Epithelial cell of esophagus (primary cell): ENCODE measurements around the gene CCDC81.

Experiments
- DNase-seq: peaks from one replicate; pipeline ENCODE4 v3.0.0; 2010; ENCODE audit warnings: low read depth
- H3K4me3 ChIP-seq: 2 replicates; pipeline ENCODE4 v1.5.1; 2011; ENCODE audit warnings: mild to moderate bottlenecking, low read length, control low read depth
- CTCF ChIP-seq: IDR thresholded peaks from 2 replicates; pipeline ENCODE4 v1.5.1; 2011; ENCODE audit warnings: low read depth, mild to moderate bottlenecking, low read length, control low read depth, inconsistent platforms; ENCODE audit not compliant: insufficient read depth; ENCODE audit errors: missing control alignments

Gene CCDC81

GRCh38 chr11:86435711-86436110 lies 61.0 kb downstream of the CCDC81 start:
- no peak overlapping the region for H3K4me3 ChIP-seq
- no peak for TF ChIP-seq CTCF
- no peak for DNase-seq

- peak; percentile 55 for DNase-seq
- no peak for TF ChIP-seq CTCF
- no peak overlapping the region for H3K4me3 ChIP-seq
Observed at GRCh38 chr11:86438685-86439084, 64.0 kb downstream of the CCDC81 start.

- no peak for DNase-seq
- no peak overlapping the region for H3K4me3 ChIP-seq
- TF ChIP-seq CTCF = no peak
Observed at GRCh38 chr11:86440305-86440716, 65.6 kb downstream of the CCDC81 start.

- no peak for TF ChIP-seq CTCF
- no peak overlapping the region for H3K4me3 ChIP-seq
- DNase-seq = no peak
Observed at GRCh38 chr11:86440843-86441242, 66.2 kb downstream of the CCDC81 start.

GRCh38 chr11:86442420-86442819 lies 67.7 kb downstream of the CCDC81 start:
- DNase-seq = no peak
- TF ChIP-seq CTCF = no peak
- no peak overlapping the region for H3K4me3 ChIP-seq

GRCh38 chr11:86442827-86443226 lies 68.1 kb downstream of the CCDC81 start:
- DNase-seq = no peak
- H3K4me3 ChIP-seq = no peak overlapping the region
- no peak for TF ChIP-seq CTCF

- no peak for TF ChIP-seq CTCF
- no peak overlapping the region for H3K4me3 ChIP-seq
- no peak for DNase-seq
Observed at GRCh38 chr11:86443415-86443814, 68.7 kb downstream of the CCDC81 start.
